ENCODE results near the gene ALG1.
A peak's percentile ranks its signal among the peaks of the same experiment; 100 is the strongest.

Gene ALG1

GRCh38 chr16:5045499-5046115, 26.0 kb upstream of the ALG1 start:
- DNase-seq (ENCODE audit: low spot score): no peak

GRCh38 chr16:5046914-5047313, 24.7 kb upstream of the ALG1 start:
- DNase-seq (ENCODE audit: low spot score): no peak

GRCh38 chr16:5054876-5055865, 16.5 kb upstream of the ALG1 start:
- no peak for DNase-seq (ENCODE audit: low spot score)

- DNase-seq (ENCODE audit: low spot score): peak; percentile 35
Observed at GRCh38 chr16:5056352-5056751, 15.3 kb upstream of the ALG1 start.

- no peak for DNase-seq (ENCODE audit: low spot score)
Observed at GRCh38 chr16:5058476-5058875, 13.2 kb upstream of the ALG1 start.

GRCh38 chr16:5059386-5060072, 12.1 kb upstream of the ALG1 start:
- DNase-seq (ENCODE audit: low spot score): no peak

GRCh38 chr16:5060073-5060641, 11.5 kb upstream of the ALG1 start:
- DNase-seq (ENCODE audit: low spot score): no peak

GRCh38 chr16:5062051-5062450, 9.6 kb upstream of the ALG1 start:
- DNase-seq (ENCODE audit: low spot score): no peak

- no peak for DNase-seq (ENCODE audit: low spot score)
Observed at GRCh38 chr16:5062790-5063765, 8.6 kb upstream of the ALG1 start.

GRCh38 chr16:5064915-5065314, 6.7 kb upstream of the ALG1 start:
- DNase-seq (ENCODE audit: low spot score): no peak

- no peak for DNase-seq (ENCODE audit: low spot score)
Observed at GRCh38 chr16:5065326-5065725, 6.3 kb upstream of the ALG1 start.

- DNase-seq (ENCODE audit: low spot score): no peak
Observed at GRCh38 chr16:5065813-5066212, 5.8 kb upstream of the ALG1 start, which contains the start of gene C16orf89. Gene C16orf89 (minus strand): TSS chr16:5065956. CDS start chr16:5065908, 48 bp downstream.

- no peak for DNase-seq (ENCODE audit: low spot score)
Observed at GRCh38 chr16:5066511-5066910, 5.1 kb upstream of the ALG1 start.

- DNase-seq (ENCODE audit: low spot score): no peak
Observed at GRCh38 chr16:5069048-5069447, 2.6 kb upstream of the ALG1 start.

GRCh38 chr16:5069854-5070253, 1.8 kb upstream of the ALG1 start:
- DNase-seq (ENCODE audit: low spot score): no peak

- no peak for DNase-seq (ENCODE audit: low spot score)
Observed at GRCh38 chr16:5070431-5071186, 1.0 kb upstream of the ALG1 start.

- DNase-seq (ENCODE audit: low spot score): no peak
Observed at GRCh38 chr16:5071341-5071680, 332 bp upstream of the ALG1 start.

GRCh38 chr16:5072334-5073278, 963 bp downstream of the ALG1 start:
- no peak for DNase-seq (ENCODE audit: low spot score)

GRCh38 chr16:5073279-5073629, 1.6 kb downstream of the ALG1 start:
- DNase-seq (ENCODE audit: low spot score): no peak

Measured in CD4-positive, alpha-beta T cell treated with Interleukin-2 at 100 ng/mL for 4 hours (primary cell).